Natural killer cell treated with Interleukin-12 subunit alpha and Interleukin-12 subunit beta and Interleukin-15 and Interleukin-18, amount 100 ng/mL, for 72 hours (primary cell): ENCODE measurements around the gene OR2Z1. TPM values are rescaled to one million over a fixed set of nuclear protein-coding genes. Genes with fewer than 3 reads are reported as not detected.
"Not testable (repeated sequence)": the region's sequence is repeated elsewhere in the genome, so short reads cannot be mapped to it uniquely, and the experiment has no call there.

Experiments used
- ATAC-seq, 2 donors: fragments of 150-1000 bp; cut with Tn5 transposase in 1 of 2; sonication (Bioruptor Pico), chemical (Tn5 transposase) in 1 of 2; 2 replicates each; pipeline ENCODE4 v1.10.0; 2021
- DNase-seq: peaks from one replicate; pipeline ENCODE4 v3.0.0; 2022; ENCODE audit warnings: low spot score
- H3K27ac Mint-ChIP-seq, 2 donors: 1 replicate in 1 of 2; 2 replicates in 1 of 2; pipeline ENCODE4 v1.8.0; 2022; ENCODE audit warnings: mixed read lengths in 2 of 2, mild to moderate bottlenecking in 1 of 2, moderate library complexity in 1 of 2
- H3K27me3 Mint-ChIP-seq, 2 donors: 1 replicate in 1 of 2; 2 replicates in 1 of 2; pipeline ENCODE4 v1.8.0; 2022; ENCODE audit warnings: mixed read lengths in 2 of 2
- H3K36me3 Mint-ChIP-seq: one replicate; pipeline ENCODE4 v1.8.0; 2022; ENCODE audit warnings: mixed read lengths
- H3K4me1 Mint-ChIP-seq, 2 donors: 1 replicate in 1 of 2; 2 replicates in 1 of 2; pipeline ENCODE4 v1.8.0; 2022; ENCODE audit warnings: low read depth in 2 of 2, mixed read lengths in 2 of 2, mild to moderate bottlenecking in 1 of 2
- H3K4me3 Mint-ChIP-seq: one replicate; pipeline ENCODE4 v1.8.0; 2022; ENCODE audit warnings: mixed read lengths
- H3K9me3 Mint-ChIP-seq: 2 replicates; pipeline ENCODE4 v1.8.0; 2022; ENCODE audit warnings: mixed read lengths
- total RNA-seq, 2 donors: library from RNA; stranded (reverse); gene quantifications; one replicate each; pipeline ENCODE4 v1.2.3, GENCODE V29; 2022

OR2Z1 gene
- total RNA-seq, 2 donors from 2014 or later, result not detected

DNA sequence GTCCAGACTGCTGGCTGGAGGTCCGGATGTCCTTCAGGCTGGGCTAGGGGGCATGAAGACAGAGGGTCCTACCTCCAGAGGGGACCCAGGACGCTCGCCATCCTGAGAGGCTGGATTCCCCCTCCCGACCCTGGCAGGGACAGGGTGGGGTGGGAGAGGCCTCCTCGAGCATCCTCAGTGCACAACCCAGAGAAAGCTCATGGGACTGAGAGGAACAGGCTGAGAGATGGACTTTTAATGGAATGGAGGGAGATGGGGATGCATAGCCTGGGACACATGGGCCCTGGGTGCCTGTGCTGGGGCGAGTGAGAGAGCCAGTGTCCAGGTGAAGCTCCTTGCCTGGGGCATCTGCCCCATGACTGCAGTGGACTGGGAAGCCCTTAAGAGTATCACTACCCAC lies 25.9 kb upstream of the OR2Z1 start:
- peaks cover 8 to 9% of the 10 kb centered on the region in 2 donors for H3K27me3 Mint-ChIP-seq
- no peaks in the 10 kb centered on the region for H3K36me3 Mint-ChIP-seq
- no peaks in the 10 kb centered on the region for H3K9me3 Mint-ChIP-seq
- H3K4me1 Mint-ChIP-seq, result peaks cover 27 to 41% of the 10 kb centered on the region in 2 donors
- no peak overlapping the region for H3K4me3 Mint-ChIP-seq
- ATAC-seq (no peak), DNase-seq (no peak)
- H3K27ac Mint-ChIP-seq, result peak overlapping the region in 1 of 2 donors; percentile 8

- DNase-seq (no peak), ATAC-seq (no peak)
- H3K36me3 Mint-ChIP-seq, result no peaks in the 10 kb centered on the region
- no peak overlapping the region for H3K4me3 Mint-ChIP-seq
- peaks cover 24 to 41% of the 10 kb centered on the region in 2 donors for H3K4me1 Mint-ChIP-seq
- H3K9me3 Mint-ChIP-seq, result no peaks in the 10 kb centered on the region
- peak overlapping the region; percentile 3 to 8 for H3K27ac Mint-ChIP-seq
- H3K27me3 Mint-ChIP-seq, result peaks cover 8 to 9% of the 10 kb centered on the region in 2 donors
Measured at GRCh38 chr19:8695911-8696310, 25.5 kb upstream of the OR2Z1 start.

- ATAC-seq (no peak), DNase-seq (no peak)
- Mint-ChIP-seq H3K27ac (peak overlapping the region in 1 of 2 donors; percentile 3), H3K4me3 (no peak overlapping the region), H3K9me3 (no peaks in the 10 kb centered on the region), H3K36me3 (no peaks in the 10 kb centered on the region), H3K4me1 (peaks cover 19 to 41% of the 10 kb centered on the region in 2 donors), H3K27me3 (peaks cover 7 to 9% of the 10 kb centered on the region in 2 donors)
Measured at GRCh38 chr19:8696993-8697392, 24.4 kb upstream of the OR2Z1 start.

DNA sequence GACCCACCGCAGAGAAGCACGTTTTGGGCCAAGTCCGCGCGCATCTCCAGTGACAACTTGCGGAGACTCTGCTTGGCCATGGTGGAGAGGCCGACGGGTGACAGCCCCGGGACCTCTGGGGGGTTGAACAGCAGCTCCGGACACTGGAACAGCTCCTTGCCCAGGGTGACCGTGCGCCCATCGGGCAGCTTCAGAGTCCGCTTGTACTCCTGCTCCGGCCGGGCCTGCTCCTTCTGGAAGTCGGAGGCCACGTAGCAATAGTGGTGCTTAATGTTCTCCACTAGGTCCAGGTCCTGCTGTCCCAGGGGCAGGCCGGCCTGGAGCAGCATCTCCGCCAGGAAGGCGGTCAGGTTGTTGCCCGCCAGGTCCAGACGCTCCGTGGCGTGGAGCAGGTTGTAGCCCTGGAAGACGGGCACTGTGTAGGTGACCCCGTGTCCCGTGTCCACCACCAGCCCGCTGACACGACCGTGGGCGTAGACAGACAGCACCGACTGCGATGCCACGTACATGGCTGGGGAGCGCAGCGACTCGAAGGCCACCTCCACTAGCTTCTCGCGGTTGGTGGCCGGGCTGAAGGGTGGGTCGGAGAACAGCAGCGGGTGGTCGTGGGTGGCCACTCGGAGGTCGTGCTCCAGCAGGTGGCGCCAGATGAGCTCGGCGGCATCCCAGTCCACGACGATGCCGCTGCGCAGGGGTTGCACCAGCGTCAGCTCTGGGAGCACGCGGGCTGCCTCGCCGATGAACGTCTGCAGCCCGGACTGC lies 23.6 kb upstream of the OR2Z1 start:
- Mint-ChIP-seq H3K36me3 (no peaks in the 10 kb centered on the region), H3K27me3 (peaks cover 0 to 9% of the 10 kb centered on the region in 2 donors), H3K27ac (no peak overlapping the region), H3K9me3 (no peaks in the 10 kb centered on the region), H3K4me3 (no peak overlapping the region), H3K4me1 (peaks cover 21 to 42% of the 10 kb centered on the region in 2 donors)
- ATAC-seq, result no peak
- DNase-seq, result no peak

DNA sequence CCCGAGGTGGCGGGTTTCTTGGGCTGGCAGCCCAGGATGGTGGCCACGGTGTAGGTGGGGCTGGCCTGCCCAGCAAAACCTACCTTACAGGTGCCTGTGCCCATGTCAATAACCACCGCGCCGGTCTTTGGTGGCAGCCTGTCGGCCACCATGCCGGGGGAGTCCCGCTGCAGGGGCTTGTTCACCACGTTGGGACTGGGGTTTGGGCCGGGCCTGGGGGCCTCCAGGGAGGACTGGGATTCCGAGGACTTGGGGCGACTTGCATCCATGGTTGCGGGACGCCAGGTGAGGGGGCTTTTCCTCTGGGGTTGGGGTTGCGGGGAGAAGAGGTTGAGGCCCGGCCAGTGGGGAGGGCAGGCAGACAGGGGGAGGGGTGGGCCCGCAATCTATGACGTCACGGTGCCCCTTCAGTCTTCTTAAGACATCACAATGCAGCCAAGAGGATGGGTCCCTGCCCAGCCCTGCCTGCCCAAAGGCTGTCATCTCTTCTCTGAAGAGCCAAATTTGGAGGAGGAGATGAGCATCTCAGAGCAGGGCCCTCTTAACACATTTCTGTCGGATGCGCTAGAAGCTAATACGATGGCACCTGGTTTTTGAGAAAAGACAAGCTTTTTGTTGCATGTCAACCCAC lies 22.9 kb upstream of the OR2Z1 start, which contains the start of gene ACTL9:
Gene ACTL9, minus strand, starts transcription at position 363 of the 631 bp plus-strand sequence. Its CDS starts 94 bp downstream, at position 269.
- no peaks in the 10 kb centered on the region for H3K36me3 Mint-ChIP-seq
- ATAC-seq (no peak), DNase-seq (no peak)
- no peak within 1 kb of the TSS for H3K27ac Mint-ChIP-seq
- H3K27me3 Mint-ChIP-seq, result peaks cover 0 to 9% of the 10 kb centered on the region in 2 donors
- H3K9me3 Mint-ChIP-seq, result no peaks in the 10 kb centered on the region
- peaks cover 27 to 44% of the 10 kb centered on the region in 2 donors for H3K4me1 Mint-ChIP-seq
- no peak within 1 kb of the TSS for H3K4me3 Mint-ChIP-seq

GRCh38 chr19:8699908-8700307 lies 21.5 kb upstream of the OR2Z1 start:
- H3K4me3 Mint-ChIP-seq, result no peak overlapping the region
- H3K27ac Mint-ChIP-seq, result peak overlapping the region in 1 of 2 donors; percentile 5
- H3K9me3 Mint-ChIP-seq, result no peaks in the 10 kb centered on the region
- ATAC-seq (no peak), DNase-seq (no peak)
- H3K36me3 Mint-ChIP-seq, result no peaks in the 10 kb centered on the region
- peaks cover 31 to 42% of the 10 kb centered on the region in 2 donors for H3K4me1 Mint-ChIP-seq
- peaks cover 0 to 9% of the 10 kb centered on the region in 2 donors for H3K27me3 Mint-ChIP-seq

DNA sequence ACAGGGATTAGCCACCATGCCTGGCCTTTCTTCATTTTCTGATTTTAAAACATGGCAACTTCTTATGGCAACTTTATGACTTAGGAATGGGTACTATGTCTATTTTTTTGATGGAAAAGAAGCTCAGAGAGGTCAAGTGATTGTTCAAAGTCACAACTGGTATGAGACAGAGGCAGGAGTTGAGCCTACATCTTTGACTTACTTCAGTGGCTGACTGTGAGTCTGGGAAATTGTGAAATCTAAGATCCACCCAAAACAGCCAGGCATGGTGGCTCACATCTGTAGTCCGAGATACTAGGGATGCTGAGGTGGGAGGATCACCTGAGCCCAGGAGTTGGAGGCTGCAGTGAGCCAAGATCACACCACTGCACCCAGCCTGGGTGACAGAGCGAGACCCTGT lies 20.5 kb upstream of the OR2Z1 start:
- no peaks in the 10 kb centered on the region for H3K9me3 Mint-ChIP-seq
- H3K4me3 Mint-ChIP-seq, result no peak overlapping the region
- no peak for ATAC-seq
- H3K4me1 Mint-ChIP-seq, result peaks cover 40 to 46% of the 10 kb centered on the region in 2 donors
- H3K27me3 Mint-ChIP-seq, result peaks cover 0 to 5% of the 10 kb centered on the region in 2 donors
- DNase-seq, result no peak
- no peak overlapping the region for H3K27ac Mint-ChIP-seq
- no peaks in the 10 kb centered on the region for H3K36me3 Mint-ChIP-seq

GRCh38 chr19:8702350-8702749 lies 19.1 kb upstream of the OR2Z1 start:
- Mint-ChIP-seq H3K4me3 (peak overlapping the region; percentile 73), H3K27me3 (peaks cover 0 to 3% of the 10 kb centered on the region in 2 donors), H3K9me3 (no peaks in the 10 kb centered on the region), H3K36me3 (no peaks in the 10 kb centered on the region), H3K27ac (peak overlapping the region in 1 of 2 donors; percentile 2), H3K4me1 (peaks cover 41 to 43% of the 10 kb centered on the region in 2 donors)
- ATAC-seq (peak; percentile 88), DNase-seq (no peak)

DNA sequence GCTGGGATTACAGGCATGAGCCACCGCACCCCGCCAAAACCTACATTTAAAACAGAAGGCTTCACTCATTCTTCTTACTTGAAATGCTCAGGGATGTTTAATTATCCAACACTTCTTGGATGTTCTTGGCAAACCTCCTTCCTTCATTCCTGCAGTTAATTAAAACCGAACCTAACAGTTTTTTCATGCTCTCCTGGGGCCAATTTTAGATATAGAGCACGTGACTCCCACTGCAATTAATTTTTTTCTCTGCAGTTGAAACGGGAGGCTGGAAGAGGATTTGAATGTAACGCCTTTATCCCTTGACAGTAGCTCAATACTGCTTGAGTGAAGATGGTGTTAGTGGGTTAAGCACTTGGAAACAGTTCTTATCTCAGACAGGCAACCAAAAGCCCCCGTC lies 18.2 kb upstream of the OR2Z1 start:
- ATAC-seq, result no peak
- Mint-ChIP-seq H3K36me3 (no peaks in the 10 kb centered on the region), H3K4me3 (no peak overlapping the region), H3K4me1 (peaks cover 43% of the 10 kb centered on the region in 2 donors), H3K27me3 (peaks cover 0 to 3% of the 10 kb centered on the region in 2 donors), H3K27ac (peak overlapping the region in 1 of 2 donors; percentile 26), H3K9me3 (no peaks in the 10 kb centered on the region)
- no peak for DNase-seq

GRCh38 chr19:8705304-8705703 lies 16.1 kb upstream of the OR2Z1 start:
- not testable (repeated sequence) for H3K36me3 Mint-ChIP-seq, H3K4me3 Mint-ChIP-seq, H3K27me3 Mint-ChIP-seq, H3K9me3 Mint-ChIP-seq, ATAC-seq, DNase-seq
- Mint-ChIP-seq H3K4me1 (peaks cover 37 to 45% of the 10 kb centered on the region in 2 donors), H3K27ac (peak overlapping the region in 1 of 2 donors; percentile 50)

- H3K27ac Mint-ChIP-seq, result no peak overlapping the region
- ATAC-seq (no peak), DNase-seq (no peak)
- H3K9me3 Mint-ChIP-seq, result no peaks in the 10 kb centered on the region
- no peaks in the 10 kb centered on the region for H3K27me3 Mint-ChIP-seq
- H3K4me3 Mint-ChIP-seq, result no peak overlapping the region
- H3K36me3 Mint-ChIP-seq, result no peaks in the 10 kb centered on the region
- peaks cover 37 to 45% of the 10 kb centered on the region in 2 donors for H3K4me1 Mint-ChIP-seq
Measured at GRCh38 chr19:8705742-8706141, 15.7 kb upstream of the OR2Z1 start.

GRCh38 chr19:8710337-8710736 lies 11.1 kb upstream of the OR2Z1 start:
- DNase-seq, ATAC-seq, H3K4me3 Mint-ChIP-seq, H3K9me3 Mint-ChIP-seq, H3K27me3 Mint-ChIP-seq, H3K27ac Mint-ChIP-seq, H3K36me3 Mint-ChIP-seq: not testable (repeated sequence)
- H3K4me1 Mint-ChIP-seq, result peaks cover 10 to 18% of the 10 kb centered on the region in 2 donors

- Mint-ChIP-seq H3K4me1 (no peaks in the 10 kb centered on the region), H3K27me3 (peaks cover 28 to 47% of the 10 kb centered on the region in 2 donors), H3K9me3 (peaks cover 3% of the 10 kb centered on the region), H3K27ac (no peak overlapping the region), H3K4me3 (no peak overlapping the region), H3K36me3 (peaks cover 4% of the 10 kb centered on the region)
- no peak for DNase-seq
- no peak for ATAC-seq
Measured at GRCh38 chr19:8722032-8722431, 598 bp downstream of the OR2Z1 start.

- ATAC-seq, result no peak
- peaks cover 3% of the 10 kb centered on the region for H3K9me3 Mint-ChIP-seq
- no peak for DNase-seq
- H3K36me3 Mint-ChIP-seq, result no peaks in the 10 kb centered on the region
- peaks cover 25 to 40% of the 10 kb centered on the region in 2 donors for H3K27me3 Mint-ChIP-seq
- no peak overlapping the region for H3K27ac Mint-ChIP-seq
- H3K4me3 Mint-ChIP-seq, result no peak overlapping the region
- H3K4me1 Mint-ChIP-seq, result no peaks in the 10 kb centered on the region
Measured at GRCh38 chr19:8724276-8724675, 2.8 kb downstream of the OR2Z1 start.
